Measurements from ENCODE around the gene ABCB11.

Gene ABCB11

DNA sequence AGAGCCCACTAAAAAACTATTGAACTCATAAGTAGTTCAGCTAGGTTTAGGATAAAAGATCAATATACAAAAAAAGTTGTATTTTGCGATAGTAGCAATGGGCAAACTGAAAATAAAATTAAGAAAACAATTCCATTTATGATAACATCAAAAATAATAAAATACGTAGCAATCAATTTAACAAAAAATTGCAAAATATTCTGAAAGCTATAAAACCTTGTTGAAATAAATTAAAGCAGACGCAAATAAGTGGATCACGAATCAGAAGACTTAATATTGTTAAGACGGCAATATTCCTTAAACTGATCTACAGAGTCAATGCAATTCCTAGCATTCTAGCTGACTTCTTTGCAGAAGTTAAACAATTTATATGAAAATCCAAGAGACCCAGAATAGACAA, 24.5 kb downstream of the ABCB11 start:
- no peaks in the 10 kb centered on the region for H3K36me3 ChIP-seq (ENCODE audit: control insufficient read depth in 2 of 2, insufficient read depth in 2 of 2, low read length in 2 of 2)
- H3K4me3 ChIP-seq (ENCODE audit: low read length in 2 of 2): no peak overlapping the region
- no peak overlapping the region for H3K27ac ChIP-seq (ENCODE audit: low read length)
- no peaks in the 10 kb centered on the region for H3K27me3 ChIP-seq (ENCODE audit: control insufficient read depth in 1 of 2, insufficient read depth in 2 of 2, low read length in 2 of 2)
- no peak overlapping the region for H3K9ac ChIP-seq (ENCODE audit: low read length in 2 of 2)
- H3K9me3 ChIP-seq (ENCODE audit: control insufficient read depth in 2 of 2, low read length in 2 of 2): peaks cover 0 to 4% of the 10 kb centered on the region in 2 donors
- no peaks in the 10 kb centered on the region for H3K4me1 ChIP-seq (ENCODE audit: control insufficient read depth, insufficient read depth, low read length)

DNA sequence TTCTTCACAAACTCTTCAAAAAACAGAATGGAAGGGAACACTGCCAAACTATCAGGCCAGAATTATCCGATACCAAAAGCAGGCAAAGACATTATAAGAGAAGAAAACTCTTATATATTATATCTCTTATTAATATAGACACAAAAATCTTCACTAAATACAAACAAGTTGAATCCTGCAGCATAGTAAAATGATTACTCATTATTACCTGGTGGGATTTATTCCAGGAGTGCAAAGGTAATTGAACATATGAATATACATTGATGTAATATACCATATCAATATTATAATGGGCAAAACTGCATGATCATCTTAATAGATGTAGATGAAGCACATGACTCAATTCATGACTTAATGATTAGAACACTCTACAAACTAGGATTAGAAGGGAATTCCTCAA, 25.1 kb downstream of the ABCB11 start:
- Histone ChIP-seq H3K9ac (ENCODE audit: low read length in 2 of 2) (no peak overlapping the region), H3K4me3 (ENCODE audit: low read length in 2 of 2) (no peak overlapping the region), H3K4me1 (ENCODE audit: control insufficient read depth, insufficient read depth, low read length) (no peaks in the 10 kb centered on the region), H3K27me3 (ENCODE audit: control insufficient read depth in 1 of 2, insufficient read depth in 2 of 2, low read length in 2 of 2) (no peaks in the 10 kb centered on the region), H3K27ac (ENCODE audit: low read length) (no peak overlapping the region), H3K9me3 (ENCODE audit: control insufficient read depth in 2 of 2, low read length in 2 of 2) (peaks cover 0 to 4% of the 10 kb centered on the region in 2 donors), H3K36me3 (ENCODE audit: control insufficient read depth in 2 of 2, insufficient read depth in 2 of 2, low read length in 2 of 2) (no peaks in the 10 kb centered on the region)

DNA sequence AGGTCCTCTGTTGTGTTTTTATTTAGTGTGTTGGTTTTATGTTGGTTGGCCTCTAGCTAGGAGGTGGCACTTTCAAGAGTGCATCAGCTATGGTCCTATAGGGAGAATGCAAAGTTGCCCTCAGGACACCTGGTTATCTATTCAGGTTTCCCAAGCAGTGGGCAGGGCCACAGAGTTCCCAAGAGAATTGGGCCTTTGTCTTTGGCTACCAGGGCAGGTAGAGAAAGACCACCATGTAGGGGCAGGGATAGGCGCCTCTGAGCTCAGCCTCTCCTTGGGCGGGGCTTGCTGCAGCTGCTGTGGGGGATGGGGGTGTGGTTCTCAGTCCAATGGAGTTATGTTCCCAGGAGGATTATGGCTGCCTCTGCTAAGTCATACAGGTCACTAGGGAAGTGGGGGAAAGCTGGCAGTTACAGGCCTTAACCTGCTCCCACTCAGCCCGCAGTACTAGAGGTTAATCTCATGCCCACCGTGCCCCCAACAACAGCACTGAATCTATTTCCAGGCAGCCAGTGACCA, 26.0 kb downstream of the ABCB11 start:
- H3K9ac ChIP-seq (ENCODE audit: low read length in 2 of 2): no peak overlapping the region
- H3K4me1 ChIP-seq (ENCODE audit: control insufficient read depth, insufficient read depth, low read length): no peaks in the 10 kb centered on the region
- H3K27me3 ChIP-seq (ENCODE audit: control insufficient read depth in 1 of 2, insufficient read depth in 2 of 2, low read length in 2 of 2): no peaks in the 10 kb centered on the region
- H3K27ac ChIP-seq (ENCODE audit: low read length): no peak overlapping the region
- H3K36me3 ChIP-seq (ENCODE audit: control insufficient read depth in 2 of 2, insufficient read depth in 2 of 2, low read length in 2 of 2): no peaks in the 10 kb centered on the region
- no peak overlapping the region for H3K4me3 ChIP-seq (ENCODE audit: low read length in 2 of 2)
- peaks cover 0 to 4% of the 10 kb centered on the region in 2 donors for H3K9me3 ChIP-seq (ENCODE audit: control insufficient read depth in 2 of 2, low read length in 2 of 2)

DNA sequence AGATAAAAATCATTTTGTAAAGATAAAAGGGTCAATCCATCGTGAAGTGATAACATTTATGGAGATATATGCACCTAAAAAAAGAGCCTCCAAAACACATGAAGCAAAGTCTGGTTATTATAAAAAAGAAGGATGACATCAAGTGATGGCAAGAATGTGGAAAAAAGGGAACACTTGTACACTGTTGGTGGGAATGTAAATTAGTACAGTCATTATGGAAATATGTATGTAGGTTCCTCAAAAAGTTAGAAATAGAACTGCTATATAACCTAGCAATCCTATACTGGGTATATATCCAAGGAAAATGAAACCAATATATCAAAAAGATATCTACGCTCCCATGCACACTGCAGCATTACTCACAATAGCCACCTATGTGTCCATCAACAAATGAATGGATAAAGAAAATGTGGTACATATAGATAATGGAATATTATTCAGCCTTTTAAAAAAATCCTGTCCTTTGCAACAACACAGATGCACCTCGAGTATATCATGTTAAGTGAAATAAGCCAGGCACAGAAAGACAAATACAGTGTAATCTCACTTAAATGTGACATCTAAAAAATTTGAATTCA, 28.9 kb downstream of the ABCB11 start:
- Histone ChIP-seq H3K4me1 (ENCODE audit: control insufficient read depth, insufficient read depth, low read length) (no peaks in the 10 kb centered on the region), H3K27me3 (ENCODE audit: control insufficient read depth in 1 of 2, insufficient read depth in 2 of 2, low read length in 2 of 2) (no peaks in the 10 kb centered on the region), H3K27ac (ENCODE audit: low read length) (no peak overlapping the region), H3K9ac (ENCODE audit: low read length in 2 of 2) (no peak overlapping the region), H3K9me3 (ENCODE audit: control insufficient read depth in 2 of 2, low read length in 2 of 2) (no peaks in the 10 kb centered on the region), H3K36me3 (ENCODE audit: control insufficient read depth in 2 of 2, insufficient read depth in 2 of 2, low read length in 2 of 2) (no peaks in the 10 kb centered on the region), H3K4me3 (ENCODE audit: low read length in 2 of 2) (no peak overlapping the region)

- no peak overlapping the region for H3K27ac ChIP-seq (ENCODE audit: low read length)
- no peaks in the 10 kb centered on the region for H3K4me1 ChIP-seq (ENCODE audit: control insufficient read depth, insufficient read depth, low read length)
- H3K27me3 ChIP-seq (ENCODE audit: control insufficient read depth in 1 of 2, insufficient read depth in 2 of 2, low read length in 2 of 2): no peaks in the 10 kb centered on the region
- no peak overlapping the region for H3K4me3 ChIP-seq (ENCODE audit: low read length in 2 of 2)
- H3K9ac ChIP-seq (ENCODE audit: low read length in 2 of 2): no peak overlapping the region
- H3K9me3 ChIP-seq (ENCODE audit: control insufficient read depth in 2 of 2, low read length in 2 of 2): no peaks in the 10 kb centered on the region
- no peaks in the 10 kb centered on the region for H3K36me3 ChIP-seq (ENCODE audit: control insufficient read depth in 2 of 2, insufficient read depth in 2 of 2, low read length in 2 of 2)
These were observed 29.9 kb downstream of the ABCB11 start for GRCh38 chr2:169001116-169001815.

DNA sequence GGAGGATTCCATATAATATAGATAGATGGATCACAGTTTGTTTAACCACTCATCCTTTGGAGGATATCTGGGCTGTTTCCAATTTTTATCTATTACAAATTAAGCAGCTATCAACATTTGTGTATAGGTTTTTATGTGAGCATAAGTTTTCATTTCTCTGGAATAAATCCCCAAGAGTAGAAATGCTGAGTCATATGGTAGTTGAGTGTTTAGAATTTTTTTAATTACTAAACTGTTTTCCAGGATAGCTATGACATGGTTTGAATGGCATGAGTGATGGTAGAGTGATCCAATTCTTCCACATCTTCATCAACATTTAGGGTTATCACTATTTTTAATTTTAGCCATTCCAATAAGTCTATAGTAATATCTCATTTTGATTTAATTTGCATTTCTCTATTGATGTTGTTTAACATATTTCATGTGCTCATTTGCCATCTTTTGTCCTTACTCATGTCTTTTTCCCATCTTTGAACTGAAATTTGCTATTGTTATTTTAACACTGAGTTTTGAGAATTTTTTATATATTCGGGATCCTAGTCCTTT, 31.4 kb downstream of the ABCB11 start:
- H3K4me3 ChIP-seq (ENCODE audit: low read length in 2 of 2): no peak overlapping the region
- no peaks in the 10 kb centered on the region for H3K36me3 ChIP-seq (ENCODE audit: control insufficient read depth in 2 of 2, insufficient read depth in 2 of 2, low read length in 2 of 2)
- no peak overlapping the region for H3K27ac ChIP-seq (ENCODE audit: low read length)

GRCh38 chr2:168998609-168999211, 32.4 kb downstream of the ABCB11 start:
- Histone ChIP-seq H3K27me3 (ENCODE audit: control insufficient read depth in 1 of 2, insufficient read depth in 2 of 2, low read length in 2 of 2) (no peaks in the 10 kb centered on the region), H3K4me3 (ENCODE audit: low read length in 2 of 2) (no peak overlapping the region), H3K9me3 (ENCODE audit: control insufficient read depth in 2 of 2, low read length in 2 of 2) (no peaks in the 10 kb centered on the region), H3K27ac (ENCODE audit: low read length) (no peak overlapping the region), H3K9ac (ENCODE audit: low read length in 2 of 2) (no peak overlapping the region), H3K36me3 (ENCODE audit: control insufficient read depth in 2 of 2, insufficient read depth in 2 of 2, low read length in 2 of 2) (no peaks in the 10 kb centered on the region), H3K4me1 (ENCODE audit: control insufficient read depth, insufficient read depth, low read length) (no peaks in the 10 kb centered on the region)

More for the DNA sequence above, 31.4 kb downstream of the ABCB11 start:
- no peaks in the 10 kb centered on the region for H3K27me3 ChIP-seq (ENCODE audit: control insufficient read depth in 1 of 2, insufficient read depth in 2 of 2, low read length in 2 of 2)
- no peak overlapping the region for H3K9ac ChIP-seq (ENCODE audit: low read length in 2 of 2)
- H3K4me1 ChIP-seq (ENCODE audit: control insufficient read depth, insufficient read depth, low read length): no peaks in the 10 kb centered on the region
- no peaks in the 10 kb centered on the region for H3K9me3 ChIP-seq (ENCODE audit: control insufficient read depth in 2 of 2, low read length in 2 of 2)

DNA sequence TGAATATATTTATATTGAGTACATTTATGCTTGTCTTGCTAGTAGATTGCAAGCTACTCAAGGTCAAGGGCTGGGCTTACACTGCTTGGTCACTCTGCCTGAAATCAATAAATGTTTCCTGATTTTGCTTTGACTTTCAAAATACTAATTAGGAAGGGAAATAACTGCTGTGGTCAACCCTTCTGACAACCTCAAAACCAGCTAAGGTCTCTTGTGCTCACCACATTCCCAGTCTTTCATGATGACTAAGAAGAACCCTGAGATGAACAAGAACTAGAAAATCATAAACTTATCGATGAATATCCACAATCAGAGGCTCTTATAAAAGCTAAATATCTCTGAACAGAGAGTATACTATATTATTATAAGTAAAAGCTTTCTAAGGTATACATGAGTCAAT, 33.3 kb downstream of the ABCB11 start:
- Histone ChIP-seq H3K27me3 (ENCODE audit: control insufficient read depth in 1 of 2, insufficient read depth in 2 of 2, low read length in 2 of 2) (no peaks in the 10 kb centered on the region), H3K27ac (ENCODE audit: low read length) (no peak overlapping the region), H3K9ac (ENCODE audit: low read length in 2 of 2) (no peak overlapping the region), H3K4me1 (ENCODE audit: control insufficient read depth, insufficient read depth, low read length) (no peaks in the 10 kb centered on the region), H3K36me3 (ENCODE audit: control insufficient read depth in 2 of 2, insufficient read depth in 2 of 2, low read length in 2 of 2) (no peaks in the 10 kb centered on the region), H3K9me3 (ENCODE audit: control insufficient read depth in 2 of 2, low read length in 2 of 2) (no peaks in the 10 kb centered on the region), H3K4me3 (ENCODE audit: low read length in 2 of 2) (no peak overlapping the region)

DNA sequence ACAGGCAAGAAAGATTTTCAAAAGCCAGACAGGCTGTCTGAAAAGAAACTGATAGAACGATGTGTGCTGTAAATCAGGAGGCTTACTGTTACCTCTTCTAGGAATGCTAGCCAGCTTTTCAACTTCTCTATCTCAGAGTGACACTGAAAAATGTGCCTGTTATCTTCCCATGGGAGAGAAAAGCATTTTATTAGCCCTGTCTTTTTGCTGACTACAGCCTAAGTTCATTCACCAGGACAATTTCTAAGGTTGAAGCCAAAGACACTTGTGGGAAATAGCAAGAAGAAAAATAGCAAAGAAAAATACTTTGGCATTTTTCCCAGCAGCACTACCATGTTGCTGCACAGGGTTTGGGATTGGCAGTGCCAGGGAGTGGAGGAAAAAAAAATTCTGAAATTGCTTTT, 34.0 kb downstream of the ABCB11 start:
- H3K9me3 ChIP-seq (ENCODE audit: control insufficient read depth in 2 of 2, low read length in 2 of 2): no peaks in the 10 kb centered on the region
- H3K27ac ChIP-seq (ENCODE audit: low read length): no peak overlapping the region
- no peaks in the 10 kb centered on the region for H3K27me3 ChIP-seq (ENCODE audit: control insufficient read depth in 1 of 2, insufficient read depth in 2 of 2, low read length in 2 of 2)
- no peak overlapping the region for H3K9ac ChIP-seq (ENCODE audit: low read length in 2 of 2)
- no peaks in the 10 kb centered on the region for H3K4me1 ChIP-seq (ENCODE audit: control insufficient read depth, insufficient read depth, low read length)
- no peaks in the 10 kb centered on the region for H3K36me3 ChIP-seq (ENCODE audit: control insufficient read depth in 2 of 2, insufficient read depth in 2 of 2, low read length in 2 of 2)
- no peak overlapping the region for H3K4me3 ChIP-seq (ENCODE audit: low read length in 2 of 2)

DNA sequence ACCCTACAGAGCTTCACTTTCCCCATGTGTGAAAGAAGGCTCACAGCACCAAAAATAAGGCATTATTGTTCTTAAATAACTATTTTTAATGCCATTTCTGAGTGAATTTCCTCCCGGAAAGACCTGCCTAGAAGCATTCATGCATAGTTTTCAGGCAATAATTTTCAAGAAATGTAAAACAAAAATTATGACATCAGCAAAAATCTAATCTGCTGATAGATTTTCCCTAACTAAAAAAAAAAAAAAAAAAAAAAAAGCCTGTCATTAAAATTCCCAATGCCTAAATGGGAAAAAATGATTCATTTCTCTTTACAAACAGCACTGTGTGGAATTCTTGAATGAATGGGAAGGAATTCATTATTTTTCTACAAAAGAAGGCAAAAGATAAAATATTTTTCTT, 35.4 kb downstream of the ABCB11 start:
- H3K4me3 ChIP-seq (ENCODE audit: low read length in 2 of 2): no peak overlapping the region
- H3K36me3 ChIP-seq (ENCODE audit: control insufficient read depth in 2 of 2, insufficient read depth in 2 of 2, low read length in 2 of 2): no peaks in the 10 kb centered on the region
- no peaks in the 10 kb centered on the region for H3K27me3 ChIP-seq (ENCODE audit: control insufficient read depth in 1 of 2, insufficient read depth in 2 of 2, low read length in 2 of 2)
- H3K4me1 ChIP-seq (ENCODE audit: control insufficient read depth, insufficient read depth, low read length): no peaks in the 10 kb centered on the region
- no peaks in the 10 kb centered on the region for H3K9me3 ChIP-seq (ENCODE audit: control insufficient read depth in 2 of 2, low read length in 2 of 2)
- H3K9ac ChIP-seq (ENCODE audit: low read length in 2 of 2): no peak overlapping the region
- no peak overlapping the region for H3K27ac ChIP-seq (ENCODE audit: low read length)

GRCh38 chr2:168993538-168993937, 37.6 kb downstream of the ABCB11 start:
- no peak overlapping the region for H3K27ac ChIP-seq (ENCODE audit: low read length)
- no peaks in the 10 kb centered on the region for H3K4me1 ChIP-seq (ENCODE audit: control insufficient read depth, insufficient read depth, low read length)

More at GRCh38 chr2:168993538-168993937, 37.6 kb downstream of the ABCB11 start:
- Histone ChIP-seq H3K36me3 (ENCODE audit: control insufficient read depth in 2 of 2, insufficient read depth in 2 of 2, low read length in 2 of 2) (no peaks in the 10 kb centered on the region), H3K4me3 (ENCODE audit: low read length in 2 of 2) (no peak overlapping the region), H3K9me3 (ENCODE audit: control insufficient read depth in 2 of 2, low read length in 2 of 2) (no peaks in the 10 kb centered on the region), H3K27me3 (ENCODE audit: control insufficient read depth in 1 of 2, insufficient read depth in 2 of 2, low read length in 2 of 2) (no peaks in the 10 kb centered on the region), H3K9ac (ENCODE audit: low read length in 2 of 2) (no peak overlapping the region)

All from stomach smooth muscle (tissue), 2 donors.